ENCODE data around the gene LNX1. TPM values are rescaled to one million over a fixed set of nuclear protein-coding genes. Genes with fewer than 3 reads are reported as not detected.

Gene LNX1
- total and polyA plus RNA-seq, 2 of the 13 experiments (the other 11 are each of a cell fraction or from before 2014, with no cell fraction given), result 0.49 TPM

- no peak for TF ChIP-seq ZBTB46 (CRISPR knock-in tag; IDR thresholded peaks at IDR 0.05; ENCODE audit: borderline replicate concordance)
- TF ChIP-seq ZBTB14 (CRISPR knock-in tag; IDR thresholded peaks at IDR 0.05), result no peak
- TF ChIP-seq RBM39 (IDR thresholded peaks at IDR 0.05; ENCODE audit: low read depth, low read length, poor library complexity, severe bottlenecking), result no peak
- no peak for TF ChIP-seq ZSCAN20 (CRISPR knock-in tag; IDR thresholded peaks at IDR 0.05; ENCODE audit: borderline replicate concordance)
- TF ChIP-seq ZNF770 (CRISPR knock-in tag; IDR thresholded peaks at IDR 0.05), result no peak
- no peak for TF ChIP-seq ZZZ3 (CRISPR knock-in tag; IDR thresholded peaks at IDR 0.05; ENCODE audit: borderline replicate concordance)
- TF ChIP-seq GABPB1 (CRISPR knock-in tag; IDR thresholded peaks at IDR 0.05), result no peak
- TF ChIP-seq ZFP62 (CRISPR knock-in tag; IDR thresholded peaks at IDR 0.05), result no peak
- no peak for TF ChIP-seq NR1H2 (CRISPR knock-in tag; IDR thresholded peaks at IDR 0.05; ENCODE audit: borderline replicate concordance, low read depth)
- TF ChIP-seq ZNF256 (CRISPR knock-in tag; conservative IDR thresholded peaks at IDR 0.05), result no peak
- TF ChIP-seq ZBTB7A (CRISPR knock-in tag; IDR thresholded peaks at IDR 0.05), result no peak
- no peak for TF ChIP-seq ZNF275 (CRISPR knock-in tag; IDR thresholded peaks at IDR 0.05; ENCODE audit: borderline replicate concordance)
- TF ChIP-seq ZNF547 (CRISPR knock-in tag; IDR thresholded peaks at IDR 0.05), result no peak
- TF ChIP-seq NFYB (CRISPR knock-in tag; IDR thresholded peaks at IDR 0.05), result no peak
- TF ChIP-seq ZNF615 (CRISPR knock-in tag; IDR thresholded peaks at IDR 0.05; ENCODE audit: borderline replicate concordance), result no peak
- no peak for TF ChIP-seq ZXDC (CRISPR knock-in tag; IDR thresholded peaks at IDR 0.05)
- TF ChIP-seq CC2D1A (CRISPR knock-in tag; IDR thresholded peaks at IDR 0.05), result no peak
- TF ChIP-seq ZNF740 (CRISPR knock-in tag; IDR thresholded peaks at IDR 0.05), result no peak
- TF ChIP-seq ZNF564 (CRISPR knock-in tag; IDR thresholded peaks at IDR 0.05), result no peak
- no peak for TF ChIP-seq ZNF446 (CRISPR knock-in tag; IDR thresholded peaks at IDR 0.05)
- no peak for TF ChIP-seq SATB2 (CRISPR knock-in tag; IDR thresholded peaks at IDR 0.05)
- TF ChIP-seq ZNF839 (CRISPR knock-in tag; IDR thresholded peaks at IDR 0.05; ENCODE audit: borderline replicate concordance), result no peak
Observed at GRCh38 chr4:53582194-53582593, 9.1 kb downstream of the LNX1 start (continued).

All from HepG2 (cell line).